Testis (tissue), 3 donors: ENCODE results near the gene UBE2K. TPM values are rescaled to one million over a fixed set of nuclear protein-coding genes. Genes with fewer than 3 reads are reported as not detected.
"Not testable (repeated sequence)": the region's sequence is repeated elsewhere in the genome, so short reads cannot be mapped to it uniquely, and the experiment has no call there.

Source experiments
- DNase-seq: peaks from one replicate; pipeline ENCODE4 v3.0.0-alpha.2; 2019
- H3K27ac ChIP-seq, 2 donors: fragments of 200-600 bp; sonication (generic); one replicate each; pipeline ENCODE4 v1.5.1; 2019
- H3K27me3 ChIP-seq: fragments of 200-600 bp; sonication (generic); one replicate; pipeline ENCODE4 v1.5.1; 2019
- H3K36me3 ChIP-seq: fragments of 200-600 bp; sonication (generic); one replicate; pipeline ENCODE4 v1.5.1; 2017; ENCODE audit warnings: low read depth; ENCODE audit errors: missing control alignments
- H3K4me1 ChIP-seq: fragments of 200-600 bp; sonication (generic); one replicate; pipeline ENCODE4 v1.5.1; 2019
- H3K4me3 ChIP-seq, 2 donors: fragments of 200-600 bp; sonication (generic); one replicate each; pipeline ENCODE4 v1.5.1; 2017 to 2019
- H3K9me3 ChIP-seq: fragments of 200-600 bp; sonication (generic); one replicate; pipeline ENCODE4 v1.5.1; 2017
- CTCF ChIP-seq, 3 experiments: fragments of 450-650 bp in 2 of 3; fragments of 200-600 bp in 1 of 3; sonication (generic) in 1 of 3; IDR thresholded peaks; one replicate each; pipeline ENCODE4 v1.5.1; 2016 to 2019; ENCODE audit warnings: antibody characterized with exemption in 3 of 3, mild to moderate bottlenecking in 2 of 3, moderate library complexity in 1 of 3
- POLR2A ChIP-seq: fragments of 450-650 bp; IDR thresholded peaks from one replicate; pipeline ENCODE4 v1.6.1; 2017; ENCODE audit warnings: antibody characterized with exemption, mild to moderate bottlenecking, moderate library complexity
- whole genome bisulfite sequencing, 2 donors: methylation state at CpG; one replicate each; pipeline ENCODE4 v1.1.5; 2018; 5-methylcytosine and 5-hydroxymethylcytosine counted together
- intact Hi-C: fragments of 100-400 bp; cut with DNase I; formaldehyde crosslinking; loops from one replicate; pipeline ENCODE4 v1.15.1; 2023; ENCODE audit warnings: low total_unique reads
- polyA plus RNA-seq: library from polyadenylated mRNA; stranded (reverse); fragments of 350-450 nt; fragmentation: Illumina TruSeq; extraction: RNeasy Lipid Tissue Mini Kit (QIAGEN cat#74804); gene quantifications from one replicate; pipeline ENCODE4 v1.2.3, GENCODE V29; 2014; ENCODE audit warnings: low read depth, low replicate concordance; ENCODE audit not compliant: insufficient read depth
- total RNA-seq, 2 donors: library from RNA; depleted of rRNA; stranded (reverse); fragments of >200 nt; gene quantifications; one replicate each; pipeline ENCODE4 v1.2.3, GENCODE V29; 2016

The UBE2K gene
- total and polyA plus RNA-seq, 3 donors from 2014 or later = 23.0 to 81.8 (median 24.3) TPM

GRCh38 chr4:39715788-39716187 lies 17.9 kb downstream of the UBE2K start:
- intact Hi-C loops = no loop called here
- peaks cover 8% of the 10 kb centered on the region for H3K4me1 ChIP-seq
- no peaks in the 10 kb centered on the region for H3K36me3 ChIP-seq
- 72 to 85% methylated on average over 3 of the region's 3 CpGs for WGBS, 2 donors
- TF ChIP-seq CTCF (IDR thresholded peaks at IDR 0.05) (no peak), POLR2A (no peak)
- no peak for DNase-seq
- H3K27me3 ChIP-seq = no peaks in the 10 kb centered on the region
- H3K9me3 ChIP-seq = no peaks in the 10 kb centered on the region
- no peak overlapping the region for H3K27ac ChIP-seq
- no peak overlapping the region for H3K4me3 ChIP-seq

- H3K4me1 ChIP-seq = peaks cover 8% of the 10 kb centered on the region
- H3K36me3 ChIP-seq = no peaks in the 10 kb centered on the region
- intact Hi-C loops = no loop called here
- 92 to 95% methylated on average over 11 of the region's 11 CpGs for WGBS, 2 donors
- no peak for TF ChIP-seq POLR2A
- TF ChIP-seq CTCF (IDR thresholded peaks at IDR 0.05) = no peak
- H3K27me3 ChIP-seq = no peaks in the 10 kb centered on the region
- no peaks in the 10 kb centered on the region for H3K9me3 ChIP-seq
- no peak overlapping the region for H3K4me3 ChIP-seq
- no peak for DNase-seq
- H3K27ac ChIP-seq = no peak overlapping the region
Measured at GRCh38 chr4:39716356-39716755, 18.4 kb downstream of the UBE2K start.

- H3K36me3 ChIP-seq, H3K4me1 ChIP-seq, H3K27ac ChIP-seq, intact Hi-C loops, H3K4me3 ChIP-seq, DNase-seq, H3K9me3 ChIP-seq, H3K27me3 ChIP-seq: not testable (repeated sequence)
- 88 to 93% methylated on average over 18 to 19 of the region's 19 CpGs for WGBS, 2 donors
Measured at GRCh38 chr4:39717743-39718142, 19.8 kb downstream of the UBE2K start.

GRCh38 chr4:39718366-39719323 lies 20.7 kb downstream of the UBE2K start:
- H3K27ac ChIP-seq = no peak overlapping the region
- 94% methylated on average over 7 to 33 of the region's 33 CpGs for WGBS, 2 donors
- no peaks in the 10 kb centered on the region for H3K36me3 ChIP-seq
- TF ChIP-seq CTCF (IDR thresholded peaks at IDR 0.05) = no peak
- no peak for TF ChIP-seq POLR2A
- no peak overlapping the region for H3K4me3 ChIP-seq
- peaks cover 4% of the 10 kb centered on the region for H3K4me1 ChIP-seq
- H3K27me3 ChIP-seq = no peaks in the 10 kb centered on the region
- DNase-seq = no peak
- no peaks in the 10 kb centered on the region for H3K9me3 ChIP-seq
- intact Hi-C loops = no loop called here

- H3K27ac ChIP-seq = no peak overlapping the region
- no peaks in the 10 kb centered on the region for H3K27me3 ChIP-seq
- TF ChIP-seq CTCF (IDR thresholded peaks at IDR 0.05) (no peak), POLR2A (no peak)
- H3K4me1 ChIP-seq = no peaks in the 10 kb centered on the region
- no peak for DNase-seq
- H3K4me3 ChIP-seq = no peak overlapping the region
- intact Hi-C loops = no loop called here
- H3K36me3 ChIP-seq = no peaks in the 10 kb centered on the region
- H3K9me3 ChIP-seq = no peaks in the 10 kb centered on the region
Measured at GRCh38 chr4:39719804-39720580, 22.1 kb downstream of the UBE2K start.

- DNase-seq, H3K4me3 ChIP-seq, H3K27ac ChIP-seq, H3K9me3 ChIP-seq, intact Hi-C loops, H3K4me1 ChIP-seq, H3K36me3 ChIP-seq, H3K27me3 ChIP-seq: not testable (repeated sequence)
- WGBS, 2 donors = 93 to 96% methylated on average over 6 of the region's 6 CpGs
Measured at GRCh38 chr4:39721273-39721672, 23.3 kb downstream of the UBE2K start.
